NT2/D1 (cell line): Measurements from ENCODE around the gene GRWD1.

Experiments
- SUZ12 ChIP-seq: IDR thresholded peaks from 2 replicates; pipeline ENCODE4 v1.6.1; 2011; ENCODE audit not compliant: insufficient read length, insufficient read depth; ENCODE audit errors: extremely low read depth
- YY1 ChIP-seq: IDR thresholded peaks from 2 replicates; pipeline ENCODE4 v1.6.1; 2011; ENCODE audit not compliant: insufficient read length, insufficient read depth
- ZNF274 ChIP-seq: IDR thresholded peaks from 2 replicates; pipeline ENCODE4 v1.6.1; 2011; ENCODE audit warnings: mild to moderate bottlenecking, low read depth, low read length

DNA sequence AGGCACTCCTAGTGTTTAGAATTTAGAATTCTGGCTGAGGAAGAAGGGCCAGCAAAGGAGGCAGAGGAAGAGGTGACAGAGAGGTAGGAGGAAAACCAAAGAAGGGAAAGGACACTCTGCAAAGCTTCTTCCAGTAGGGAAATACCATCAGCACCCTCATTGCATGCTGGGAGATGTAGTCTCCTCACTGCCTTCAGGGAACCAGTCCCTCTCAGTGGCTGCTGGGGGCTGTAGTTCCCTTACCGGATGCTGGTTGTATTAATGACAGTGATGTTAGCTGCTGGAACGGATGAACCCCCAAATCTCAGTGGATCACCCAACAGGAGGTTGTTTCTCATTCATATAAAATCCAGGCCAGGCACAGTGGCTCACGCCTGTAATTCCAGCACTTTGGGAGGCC, 42.2 kb upstream of the GRWD1 start:
- TF ChIP-seq ZNF274: no peak
- TF ChIP-seq YY1: no peak
- TF ChIP-seq SUZ12: no peak
